Activated CD4-positive, alpha-beta T cell treated with anti-CD3 and anti-CD28 coated beads, Interleukin-2, amount 50 U/mL, for 16 hours (primary cell): ENCODE results near the gene RRBP1.
"Not testable (repeated sequence)": the region's sequence is repeated elsewhere in the genome, so short reads cannot be mapped to it uniquely, and the experiment has no call there.

Experiments used
- DNase-seq: peaks from one replicate; pipeline ENCODE4 v3.0.0-alpha.2; 2020

The RRBP1 gene

GRCh38 chr20:17709361-17710293 is 27.6 kb upstream of the RRBP1 start:
- DNase-seq = no peak

- no peak for DNase-seq
These were observed 26.8 kb upstream of the RRBP1 start for GRCh38 chr20:17708675-17709360.

DNA sequence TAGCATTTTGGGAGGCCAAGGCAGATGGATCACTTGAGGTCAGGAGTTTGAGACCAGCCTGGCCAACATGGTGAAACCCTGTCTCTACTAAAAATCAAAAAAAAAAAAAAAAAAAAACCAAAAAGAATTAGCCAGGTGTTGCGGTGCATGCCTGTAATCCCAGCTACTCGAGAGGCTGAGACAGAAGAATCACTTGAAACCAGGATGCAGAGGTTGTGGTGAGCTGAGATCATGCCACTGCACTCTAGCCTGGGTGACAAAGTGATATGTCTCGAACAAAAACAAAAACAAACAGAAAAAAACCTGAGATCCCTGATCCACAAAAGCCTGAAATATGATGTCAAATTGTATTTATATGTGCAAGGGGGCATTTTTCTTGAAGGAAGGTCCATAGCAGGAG is 25.9 kb upstream of the RRBP1 start:
- not testable (repeated sequence) for DNase-seq

DNA sequence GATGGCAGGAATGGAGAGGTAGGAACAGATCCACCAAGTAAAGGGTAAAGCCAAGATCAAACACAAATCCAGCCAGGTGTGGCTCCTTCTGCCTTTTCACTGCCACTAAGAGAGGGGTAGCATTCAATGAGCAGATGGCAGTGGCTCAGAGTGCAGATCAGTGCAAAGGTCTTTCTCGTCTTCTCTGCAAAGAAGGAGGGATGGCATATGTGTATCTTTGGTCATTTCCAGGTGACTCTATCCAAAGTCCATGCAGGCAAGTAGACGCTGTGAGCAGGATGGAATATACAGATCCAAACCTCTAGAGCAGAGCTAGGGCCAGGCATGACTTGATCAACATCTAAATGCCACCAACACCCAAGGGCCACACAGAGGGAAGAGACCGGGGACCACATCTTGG is 24.6 kb upstream of the RRBP1 start:
- DNase-seq = no peak

- no peak for DNase-seq
These were observed 23.9 kb upstream of the RRBP1 start for GRCh38 chr20:17705916-17706315.

DNA sequence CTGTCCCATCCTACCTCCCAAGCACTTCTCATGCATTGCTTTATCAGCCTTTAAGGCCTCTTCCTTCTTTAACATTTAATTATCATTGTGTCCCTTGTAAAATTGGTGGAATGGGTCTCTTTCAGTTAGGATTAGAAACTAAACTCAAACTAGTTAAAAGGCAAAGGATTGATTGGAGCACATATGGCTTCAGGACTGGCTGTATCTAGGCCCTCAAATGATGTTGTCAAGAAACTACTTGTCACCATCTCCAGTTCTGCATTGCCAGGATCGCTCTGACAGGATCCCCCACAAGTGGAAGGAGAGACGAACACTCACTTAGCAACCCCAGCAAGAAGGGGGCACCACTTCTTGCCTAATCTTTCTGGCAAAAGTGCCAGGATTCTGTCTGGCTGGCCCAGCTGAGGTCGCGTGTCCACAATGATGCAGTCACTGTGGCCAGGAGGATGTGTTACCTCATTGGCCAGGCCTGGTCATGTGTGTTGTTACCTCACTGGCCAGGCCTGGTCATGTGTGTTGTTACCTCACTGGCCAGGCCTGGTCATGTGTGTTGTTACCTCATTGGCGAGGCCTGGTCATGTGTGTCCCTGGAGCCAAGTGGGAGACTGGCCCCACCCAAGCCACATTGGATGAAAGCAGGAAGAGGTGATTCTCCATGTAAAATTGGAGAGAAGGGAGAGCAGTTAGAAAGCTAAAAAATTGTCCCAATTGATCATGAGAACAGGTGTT is 22.7 kb upstream of the RRBP1 start:
- no peak for DNase-seq

- DNase-seq = no peak
These were observed 19.8 kb upstream of the RRBP1 start for GRCh38 chr20:17701826-17702225.

DNA sequence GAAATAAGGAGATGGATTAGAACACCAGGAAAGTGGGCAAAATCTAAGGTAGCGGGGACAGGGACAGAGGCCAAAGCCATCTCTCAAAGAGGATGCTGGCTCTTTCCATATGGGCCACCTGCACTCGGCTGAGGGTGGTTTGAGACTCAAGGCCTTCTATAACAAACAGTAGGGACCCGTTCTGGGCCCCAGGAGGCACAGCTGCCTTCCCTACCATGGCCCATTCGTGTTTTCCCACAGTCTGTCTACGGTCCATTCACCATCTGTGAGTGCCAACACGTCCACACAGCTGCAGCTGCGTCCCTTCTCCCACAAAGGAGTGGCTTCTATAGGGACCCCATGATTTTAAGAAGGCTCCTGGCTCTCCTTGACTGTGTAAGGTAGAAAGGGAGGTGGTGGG is 18.6 kb upstream of the RRBP1 start:
- no peak for DNase-seq

- no peak for DNase-seq
These were observed 17.9 kb upstream of the RRBP1 start, which contains the start of gene BANF2 for GRCh38 chr20:17699931-17700351. Gene BANF2 (plus strand): TSS chr20:17699966. CDS start chr20:17725026, 25,060 bp downstream.

- DNase-seq = no peak
These were observed 16.3 kb upstream of the RRBP1 start for GRCh38 chr20:17698384-17698783.

DNA sequence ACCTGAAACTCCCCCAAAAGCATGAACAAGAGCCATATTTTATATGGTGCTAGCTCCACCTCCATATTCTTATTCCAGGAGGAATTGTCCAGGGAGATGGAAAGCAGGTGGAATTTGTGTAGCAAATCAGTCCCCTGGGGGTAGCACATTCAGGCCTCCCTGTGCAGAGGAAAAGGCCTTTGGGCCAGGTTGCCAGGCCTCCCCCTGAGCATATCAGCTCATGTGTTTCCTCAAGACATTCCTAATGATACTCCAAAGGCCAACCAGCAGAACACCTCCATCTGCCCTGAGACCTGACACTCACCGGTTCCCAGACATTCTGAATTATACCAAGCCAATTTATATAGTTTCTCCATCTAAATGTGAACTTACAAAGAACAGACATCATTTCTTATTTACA is 15.1 kb upstream of the RRBP1 start:
- no peak for DNase-seq

DNA sequence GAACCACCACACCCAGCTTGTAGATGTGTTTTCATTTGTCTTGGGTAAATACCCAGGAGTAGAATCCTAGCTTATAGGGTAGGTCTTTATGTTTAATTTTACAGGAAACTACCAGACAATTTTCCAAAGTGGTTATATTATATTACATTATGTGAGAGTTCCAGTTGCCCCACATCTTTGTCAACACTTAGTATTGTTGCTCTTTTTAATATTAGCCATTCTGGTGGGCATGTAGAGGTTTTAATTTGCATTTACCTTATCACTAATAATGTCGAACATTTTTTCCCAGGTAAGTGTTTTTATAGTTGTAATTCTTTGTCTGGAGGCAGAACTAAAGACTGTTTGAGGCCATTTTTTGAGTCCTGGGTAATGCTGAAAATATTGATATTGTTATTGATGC is 14.2 kb upstream of the RRBP1 start:
- DNase-seq = no peak

DNA sequence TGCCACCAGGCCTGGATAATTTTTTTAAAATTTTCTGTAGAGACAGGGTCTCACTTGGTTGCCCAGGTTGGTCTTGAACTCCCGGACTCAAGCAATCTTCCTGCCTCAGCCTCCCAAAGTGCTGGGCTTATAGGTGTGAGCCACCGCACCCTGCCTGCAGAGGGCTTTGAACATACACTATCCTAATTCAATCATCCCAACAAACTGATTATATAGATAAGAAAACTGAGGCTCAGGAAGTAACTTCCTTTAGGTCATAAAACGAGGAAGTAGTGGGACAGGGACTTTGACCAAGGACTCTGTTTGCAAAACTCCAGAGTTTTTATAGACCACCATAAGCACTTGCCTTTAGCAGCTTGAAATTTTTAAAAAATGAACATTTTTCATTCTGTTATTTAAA is 12.7 kb upstream of the RRBP1 start:
- DNase-seq = no peak

GRCh38 chr20:17693444-17694001 is 11.5 kb upstream of the RRBP1 start:
- DNase-seq = no peak

DNA sequence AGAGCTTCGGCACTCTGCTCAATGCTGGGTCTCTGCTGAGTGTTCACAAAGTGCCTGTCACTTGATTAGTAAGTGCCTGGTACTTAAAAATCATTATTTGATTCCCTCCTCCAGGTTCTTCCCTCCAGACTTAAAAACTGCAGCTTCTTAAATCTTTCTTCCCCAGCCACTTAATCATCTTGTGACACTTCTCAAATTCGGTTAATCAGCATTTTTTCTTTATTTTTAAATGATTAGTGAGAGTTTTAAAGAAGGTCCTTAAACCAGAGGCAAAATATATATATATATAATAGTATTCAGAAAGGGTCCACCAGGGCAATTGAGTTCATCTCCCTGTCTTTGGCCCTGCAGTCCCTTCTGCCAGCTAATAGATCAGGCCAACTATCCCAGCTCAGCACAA is 9.7 kb upstream of the RRBP1 start:
- no peak for DNase-seq

DNA sequence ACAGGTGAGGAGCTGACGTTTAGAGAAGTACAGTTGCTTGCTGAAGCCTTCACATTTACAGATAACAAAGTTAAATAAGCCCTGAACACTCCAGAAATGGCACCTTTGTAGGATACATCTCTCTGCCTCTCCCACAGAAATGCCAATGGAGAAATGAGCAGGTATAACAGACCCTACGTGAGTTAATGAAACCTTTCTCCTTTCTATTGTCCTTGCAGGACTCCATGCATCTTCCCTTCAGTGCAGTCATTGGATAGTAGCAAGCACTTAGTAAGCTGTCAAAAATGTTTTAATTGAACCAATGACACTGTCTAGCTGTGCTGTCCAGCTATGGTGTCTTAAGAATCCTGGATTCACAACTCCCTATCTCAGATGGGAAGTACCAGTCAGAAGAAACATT is 8.1 kb upstream of the RRBP1 start:
- no peak for DNase-seq

DNA sequence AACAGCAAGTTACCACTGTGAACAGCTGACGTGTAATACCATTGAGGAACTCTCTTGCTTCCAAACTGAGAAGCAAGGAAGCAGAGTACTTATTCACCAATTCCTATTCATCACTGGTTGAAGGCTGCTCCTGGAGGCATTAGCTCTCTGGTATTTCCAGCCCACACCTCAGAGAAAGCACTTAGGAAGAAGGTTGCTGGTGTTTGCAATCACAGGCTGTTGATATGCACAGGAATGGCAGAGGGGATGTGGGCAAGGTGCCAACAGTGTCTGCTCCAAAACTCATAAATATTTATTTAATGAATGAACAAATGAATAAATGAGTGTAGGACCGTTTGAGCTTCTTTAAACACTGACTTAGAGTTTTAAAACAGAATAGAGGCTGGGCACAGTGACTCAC is 6.9 kb upstream of the RRBP1 start:
- DNase-seq = no peak

- DNase-seq = no peak
These were observed 5.8 kb upstream of the RRBP1 start for GRCh38 chr20:17687800-17688199.

- no peak for DNase-seq
These were observed 3.1 kb upstream of the RRBP1 start for GRCh38 chr20:17685168-17685567.

DNA sequence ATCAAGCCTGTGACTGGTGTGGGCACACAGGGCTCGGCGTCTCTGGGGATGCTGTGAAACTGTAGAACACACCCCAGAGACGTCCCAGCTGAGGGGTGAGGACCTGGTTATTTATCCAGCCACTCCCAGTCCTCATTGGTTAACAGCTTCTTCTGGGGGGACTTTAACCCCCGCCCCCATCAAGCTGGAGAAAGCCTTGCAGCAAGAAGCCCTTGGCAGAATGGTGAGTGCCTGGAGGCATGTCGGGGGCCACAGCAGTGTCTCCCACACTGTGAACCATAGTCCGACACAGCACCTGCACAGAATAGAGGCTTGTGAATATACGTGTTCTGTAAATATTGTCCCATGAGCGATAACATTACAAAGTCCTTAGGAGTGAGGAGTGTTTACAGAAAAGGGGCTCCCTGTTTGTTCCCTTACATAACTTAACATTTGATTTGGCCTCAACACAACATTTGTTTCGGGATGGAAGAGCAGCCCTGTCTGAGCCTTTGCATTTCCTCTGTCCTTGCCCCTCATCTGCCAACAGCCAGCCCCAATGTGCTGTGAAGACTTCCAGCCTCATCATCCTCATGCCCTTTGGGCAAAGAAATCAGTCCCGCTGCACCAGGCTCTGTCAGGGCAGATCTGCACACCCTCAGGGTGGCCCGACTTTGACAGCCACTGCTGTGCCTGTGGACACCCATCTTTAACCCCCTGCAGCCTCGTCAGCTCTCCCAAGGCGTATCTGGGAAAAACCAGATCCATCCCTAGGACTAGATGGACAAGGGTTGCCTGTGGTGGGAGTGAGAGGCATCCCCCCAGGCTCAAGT is 2.2 kb upstream of the RRBP1 start:
- DNase-seq = no peak

- DNase-seq = no peak
These were observed 1.4 kb upstream of the RRBP1 start for GRCh38 chr20:17683218-17684076.

GRCh38 chr20:17682889-17683198 is 802 bp upstream of the RRBP1 start:
- DNase-seq = no peak
